HFF-Myc (cell line): ENCODE results near the gene MICB.

Source experiments
- DNase-seq: peaks from one replicate; pipeline ENCODE4 v3.0.0-alpha.2; 2011; ENCODE audit warnings: low read depth; ENCODE audit errors: extremely low read depth
- H3K4me3 ChIP-seq: replicated peaks from 2 replicates; pipeline ENCODE4 v1.5.1; 2011; ENCODE audit warnings: low read depth, mild to moderate bottlenecking, control low read depth, low read length
- CTCF ChIP-seq: IDR thresholded peaks from 2 replicates; pipeline ENCODE4 v1.5.1; 2012; ENCODE audit warnings: mild to moderate bottlenecking, low read depth, low read length, control low read depth; ENCODE audit errors: missing control alignments

Gene MICB

GRCh38 chr6:31534011-31534410 lies 36.1 kb downstream of the MICB start:
- H3K4me3 ChIP-seq = no peak overlapping the region
- no peak for DNase-seq
- no peak for TF ChIP-seq CTCF

- no peak for TF ChIP-seq CTCF
- no peak for DNase-seq
Observed at GRCh38 chr6:31534521-31535040, 36.6 kb downstream of the MICB start.

GRCh38 chr6:31535538-31536324 lies 37.8 kb downstream of the MICB start:
- DNase-seq = no peak
- no peak for TF ChIP-seq CTCF
- no peak overlapping the region for H3K4me3 ChIP-seq

More at GRCh38 chr6:31534521-31535040, 36.6 kb downstream of the MICB start:
- no peak overlapping the region for H3K4me3 ChIP-seq

- TF ChIP-seq CTCF = no peak
- H3K4me3 ChIP-seq = peak overlapping the region; percentile 81
- no peak for DNase-seq
Observed at GRCh38 chr6:31538805-31539400, 41.0 kb downstream of the MICB start.

GRCh38 chr6:31540640-31541039 lies 42.7 kb downstream of the MICB start:
- no peak for TF ChIP-seq CTCF
- peak overlapping the region; percentile 81 for H3K4me3 ChIP-seq
- DNase-seq = no peak

GRCh38 chr6:31541059-31541657 lies 43.2 kb downstream of the MICB start:
- no peak for DNase-seq
- TF ChIP-seq CTCF = no peak
- peak overlapping the region; percentile 81 for H3K4me3 ChIP-seq
